ENCODE results near the gene LRRN2. TPM values are rescaled to one million over a fixed set of nuclear protein-coding genes. Genes with fewer than 3 reads are reported as not detected.

LRRN2 gene
- total and polyA plus RNA-seq, 2 experiments from 2014 or later: 0.74 to 2.6 TPM

DNA sequence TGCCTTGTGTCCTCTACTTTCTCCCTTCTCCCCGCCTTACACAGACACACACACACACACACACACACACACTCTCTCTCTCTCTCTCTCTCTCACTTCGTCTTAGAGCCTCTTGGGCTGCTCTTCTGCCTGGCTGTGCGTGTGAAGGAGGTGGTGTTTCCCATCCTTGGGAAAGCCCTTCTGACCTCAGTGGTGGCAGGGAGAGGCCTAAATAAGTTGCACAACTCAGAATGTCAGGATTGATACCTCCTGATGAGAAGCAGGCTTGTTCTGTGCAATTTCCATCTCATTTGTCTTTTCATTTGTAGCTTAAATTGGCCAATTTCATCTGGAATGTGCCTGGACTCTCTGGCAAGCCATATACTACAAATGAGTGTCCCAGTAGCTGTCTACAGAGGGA is 25.0 kb downstream of the LRRN2 start:
- Mint-ChIP-seq H3K36me3 (ENCODE audit: low read depth) (no peaks in the 10 kb centered on the region), H3K4me3 (no peak overlapping the region), H3K4me1 (peaks cover 18% of the 10 kb centered on the region), H3K27ac (no peak overlapping the region), H3K9me3 (no peaks in the 10 kb centered on the region), H3K27me3 (ENCODE audit: insufficient read depth, low read depth, poor library complexity) (peaks cover 9% of the 10 kb centered on the region)
- no peak overlapping the region for H2AFZ ChIP-seq
- H3K27ac ChIP-seq (ENCODE audit: low read depth): no peak overlapping the region
- H4K20me1 ChIP-seq (replicated peaks; ENCODE audit: insufficient read depth): no peaks in the 10 kb centered on the region
- TF ChIP-seq NANOG (IDR thresholded peaks at IDR 0.05; ENCODE audit: borderline replicate concordance) (no peak), JUNB (IDR thresholded peaks at IDR 0.05; ENCODE audit: unreplicated experiment) (no peak), EZH2phosphoT487 (IDR thresholded peaks at IDR 0.05; ENCODE audit: unreplicated experiment) (no peak), CREB1 (CRISPR knock-in tag; IDR thresholded peaks at IDR 0.05; ENCODE audit: low read depth) (no peak), ZNF114 (CRISPR knock-in tag; IDR thresholded peaks at IDR 0.05) (no peak), EZH2 (IDR thresholded peaks at IDR 0.05; ENCODE audit: low read depth, unreplicated experiment) (no peak), ZNF331 (CRISPR knock-in tag; IDR thresholded peaks at IDR 0.05; ENCODE audit: low read depth) (no peak), POLR2AphosphoS5 (IDR thresholded peaks at IDR 0.05; ENCODE audit: low read depth) (no peak), STAT1 (IDR thresholded peaks at IDR 0.05; ENCODE audit: unreplicated experiment) (no peak)
- TF ChIP-seq, protein P1, sequence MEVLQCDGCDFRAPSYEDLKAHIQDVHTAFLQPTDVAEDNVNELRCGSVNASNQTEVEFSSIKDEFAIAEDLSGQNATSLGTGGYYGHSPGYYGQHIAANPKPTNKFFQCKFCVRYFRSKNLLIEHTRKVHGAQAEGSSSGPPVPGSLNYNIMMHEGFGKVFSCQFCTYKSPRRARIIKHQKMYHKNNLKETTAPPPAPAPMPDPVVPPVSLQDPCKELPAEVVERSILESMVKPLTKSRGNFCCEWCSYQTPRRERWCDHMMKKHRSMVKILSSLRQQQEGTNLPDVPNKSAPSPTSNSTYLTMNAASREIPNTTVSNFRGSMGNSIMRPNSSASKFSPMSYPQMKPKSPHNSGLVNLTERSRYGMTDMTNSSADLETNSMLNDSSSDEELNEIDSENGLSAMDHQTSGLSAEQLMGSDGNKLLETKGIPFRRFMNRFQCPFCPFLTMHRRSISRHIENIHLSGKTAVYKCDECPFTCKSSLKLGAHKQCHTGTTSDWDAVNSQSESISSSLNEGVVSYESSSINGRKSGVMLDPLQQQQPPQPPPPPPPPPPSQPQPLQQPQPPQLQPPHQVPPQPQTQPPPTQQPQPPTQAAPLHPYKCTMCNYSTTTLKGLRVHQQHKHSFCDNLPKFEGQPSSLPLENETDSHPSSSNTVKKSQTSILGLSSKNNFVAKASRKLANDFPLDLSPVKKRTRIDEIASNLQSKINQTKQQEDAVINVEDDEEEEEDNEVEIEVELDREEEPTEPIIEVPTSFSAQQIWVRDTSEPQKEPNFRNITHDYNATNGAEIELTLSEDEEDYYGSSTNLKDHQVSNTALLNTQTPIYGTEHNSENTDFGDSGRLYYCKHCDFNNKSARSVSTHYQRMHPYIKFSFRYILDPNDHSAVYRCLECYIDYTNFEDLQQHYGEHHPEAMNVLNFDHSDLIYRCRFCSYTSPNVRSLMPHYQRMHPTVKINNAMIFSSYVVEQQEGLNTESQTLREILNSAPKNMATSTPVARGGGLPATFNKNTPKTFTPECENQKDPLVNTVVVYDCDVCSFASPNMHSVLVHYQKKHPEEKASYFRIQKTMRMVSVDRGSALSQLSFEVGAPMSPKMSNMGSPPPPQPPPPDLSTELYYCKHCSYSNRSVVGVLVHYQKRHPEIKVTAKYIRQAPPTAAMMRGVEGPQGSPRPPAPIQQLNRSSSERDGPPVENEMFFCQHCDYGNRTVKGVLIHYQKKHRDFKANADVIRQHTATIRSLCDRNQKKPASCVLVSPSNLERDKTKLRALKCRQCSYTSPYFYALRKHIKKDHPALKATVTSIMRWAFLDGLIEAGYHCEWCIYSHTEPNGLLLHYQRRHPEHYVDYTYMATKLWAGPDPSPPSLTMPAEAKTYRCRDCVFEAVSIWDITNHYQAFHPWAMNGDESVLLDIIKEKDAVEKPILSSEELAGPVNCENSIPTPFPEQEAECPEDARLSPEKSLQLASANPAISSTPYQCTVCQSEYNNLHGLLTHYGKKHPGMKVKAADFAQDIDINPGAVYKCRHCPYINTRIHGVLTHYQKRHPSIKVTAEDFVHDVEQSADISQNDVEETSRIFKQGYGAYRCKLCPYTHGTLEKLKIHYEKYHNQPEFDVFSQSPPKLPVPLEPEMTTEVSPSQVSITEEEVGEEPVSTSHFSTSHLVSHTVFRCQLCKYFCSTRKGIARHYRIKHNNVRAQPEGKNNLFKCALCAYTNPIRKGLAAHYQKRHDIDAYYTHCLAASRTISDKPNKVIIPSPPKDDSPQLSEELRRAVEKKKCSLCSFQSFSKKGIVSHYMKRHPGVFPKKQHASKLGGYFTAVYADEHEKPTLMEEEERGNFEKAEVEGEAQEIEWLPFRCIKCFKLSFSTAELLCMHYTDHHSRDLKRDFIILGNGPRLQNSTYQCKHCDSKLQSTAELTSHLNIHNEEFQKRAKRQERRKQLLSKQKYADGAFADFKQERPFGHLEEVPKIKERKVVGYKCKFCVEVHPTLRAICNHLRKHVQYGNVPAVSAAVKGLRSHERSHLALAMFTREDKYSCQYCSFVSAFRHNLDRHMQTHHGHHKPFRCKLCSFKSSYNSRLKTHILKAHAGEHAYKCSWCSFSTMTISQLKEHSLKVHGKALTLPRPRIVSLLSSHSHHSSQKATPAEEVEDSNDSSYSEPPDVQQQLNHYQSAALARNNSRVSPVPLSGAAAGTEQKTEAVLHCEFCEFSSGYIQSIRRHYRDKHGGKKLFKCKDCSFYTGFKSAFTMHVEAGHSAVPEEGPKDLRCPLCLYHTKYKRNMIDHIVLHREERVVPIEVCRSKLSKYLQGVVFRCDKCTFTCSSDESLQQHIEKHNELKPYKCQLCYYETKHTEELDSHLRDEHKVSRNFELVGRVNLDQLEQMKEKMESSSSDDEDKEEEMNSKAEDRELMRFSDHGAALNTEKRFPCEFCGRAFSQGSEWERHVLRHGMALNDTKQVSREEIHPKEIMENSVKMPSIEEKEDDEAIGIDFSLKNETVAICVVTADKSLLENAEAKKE (CRISPR knock-in tag; IDR thresholded peaks at IDR 0.05): no peak
- TF ChIP-seq, protein P2, sequence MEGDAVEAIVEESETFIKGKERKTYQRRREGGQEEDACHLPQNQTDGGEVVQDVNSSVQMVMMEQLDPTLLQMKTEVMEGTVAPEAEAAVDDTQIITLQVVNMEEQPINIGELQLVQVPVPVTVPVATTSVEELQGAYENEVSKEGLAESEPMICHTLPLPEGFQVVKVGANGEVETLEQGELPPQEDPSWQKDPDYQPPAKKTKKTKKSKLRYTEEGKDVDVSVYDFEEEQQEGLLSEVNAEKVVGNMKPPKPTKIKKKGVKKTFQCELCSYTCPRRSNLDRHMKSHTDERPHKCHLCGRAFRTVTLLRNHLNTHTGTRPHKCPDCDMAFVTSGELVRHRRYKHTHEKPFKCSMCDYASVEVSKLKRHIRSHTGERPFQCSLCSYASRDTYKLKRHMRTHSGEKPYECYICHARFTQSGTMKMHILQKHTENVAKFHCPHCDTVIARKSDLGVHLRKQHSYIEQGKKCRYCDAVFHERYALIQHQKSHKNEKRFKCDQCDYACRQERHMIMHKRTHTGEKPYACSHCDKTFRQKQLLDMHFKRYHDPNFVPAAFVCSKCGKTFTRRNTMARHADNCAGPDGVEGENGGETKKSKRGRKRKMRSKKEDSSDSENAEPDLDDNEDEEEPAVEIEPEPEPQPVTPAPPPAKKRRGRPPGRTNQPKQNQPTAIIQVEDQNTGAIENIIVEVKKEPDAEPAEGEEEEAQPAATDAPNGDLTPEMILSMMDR (conservative IDR thresholded peaks at IDR 0.05; ENCODE audit: low read depth in 2 of 2): no peak
- TF ChIP-seq, protein P3, sequence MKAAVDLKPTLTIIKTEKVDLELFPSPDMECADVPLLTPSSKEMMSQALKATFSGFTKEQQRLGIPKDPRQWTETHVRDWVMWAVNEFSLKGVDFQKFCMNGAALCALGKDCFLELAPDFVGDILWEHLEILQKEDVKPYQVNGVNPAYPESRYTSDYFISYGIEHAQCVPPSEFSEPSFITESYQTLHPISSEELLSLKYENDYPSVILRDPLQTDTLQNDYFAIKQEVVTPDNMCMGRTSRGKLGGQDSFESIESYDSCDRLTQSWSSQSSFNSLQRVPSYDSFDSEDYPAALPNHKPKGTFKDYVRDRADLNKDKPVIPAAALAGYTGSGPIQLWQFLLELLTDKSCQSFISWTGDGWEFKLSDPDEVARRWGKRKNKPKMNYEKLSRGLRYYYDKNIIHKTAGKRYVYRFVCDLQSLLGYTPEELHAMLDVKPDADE (IDR thresholded peaks at IDR 0.05): no peak
- TF ChIP-seq, protein P4, sequence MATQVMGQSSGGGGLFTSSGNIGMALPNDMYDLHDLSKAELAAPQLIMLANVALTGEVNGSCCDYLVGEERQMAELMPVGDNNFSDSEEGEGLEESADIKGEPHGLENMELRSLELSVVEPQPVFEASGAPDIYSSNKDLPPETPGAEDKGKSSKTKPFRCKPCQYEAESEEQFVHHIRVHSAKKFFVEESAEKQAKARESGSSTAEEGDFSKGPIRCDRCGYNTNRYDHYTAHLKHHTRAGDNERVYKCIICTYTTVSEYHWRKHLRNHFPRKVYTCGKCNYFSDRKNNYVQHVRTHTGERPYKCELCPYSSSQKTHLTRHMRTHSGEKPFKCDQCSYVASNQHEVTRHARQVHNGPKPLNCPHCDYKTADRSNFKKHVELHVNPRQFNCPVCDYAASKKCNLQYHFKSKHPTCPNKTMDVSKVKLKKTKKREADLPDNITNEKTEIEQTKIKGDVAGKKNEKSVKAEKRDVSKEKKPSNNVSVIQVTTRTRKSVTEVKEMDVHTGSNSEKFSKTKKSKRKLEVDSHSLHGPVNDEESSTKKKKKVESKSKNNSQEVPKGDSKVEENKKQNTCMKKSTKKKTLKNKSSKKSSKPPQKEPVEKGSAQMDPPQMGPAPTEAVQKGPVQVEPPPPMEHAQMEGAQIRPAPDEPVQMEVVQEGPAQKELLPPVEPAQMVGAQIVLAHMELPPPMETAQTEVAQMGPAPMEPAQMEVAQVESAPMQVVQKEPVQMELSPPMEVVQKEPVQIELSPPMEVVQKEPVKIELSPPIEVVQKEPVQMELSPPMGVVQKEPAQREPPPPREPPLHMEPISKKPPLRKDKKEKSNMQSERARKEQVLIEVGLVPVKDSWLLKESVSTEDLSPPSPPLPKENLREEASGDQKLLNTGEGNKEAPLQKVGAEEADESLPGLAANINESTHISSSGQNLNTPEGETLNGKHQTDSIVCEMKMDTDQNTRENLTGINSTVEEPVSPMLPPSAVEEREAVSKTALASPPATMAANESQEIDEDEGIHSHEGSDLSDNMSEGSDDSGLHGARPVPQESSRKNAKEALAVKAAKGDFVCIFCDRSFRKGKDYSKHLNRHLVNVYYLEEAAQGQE (IDR thresholded peaks at IDR 0.05; ENCODE audit: unreplicated experiment): no peak
- ATAC-seq: no peak
- H3K4me3 ChIP-seq: no peak overlapping the region
- no peaks in the 10 kb centered on the region for H3K27me3 ChIP-seq (ENCODE audit: insufficient read depth)
- no peaks in the 10 kb centered on the region for H3K79me2 ChIP-seq (replicated peaks; ENCODE audit: insufficient read depth)
- no peak overlapping the region for H3K4me2 ChIP-seq
- H3K9me2 ChIP-seq (ENCODE audit: insufficient read depth): no peaks in the 10 kb centered on the region
- H3K36me3 ChIP-seq (ENCODE audit: insufficient read depth): no peaks in the 10 kb centered on the region
- no peaks in the 10 kb centered on the region for H3F3A ChIP-seq (replicated peaks; ENCODE audit: low read depth)
- no peak for DNase-seq (ENCODE audit: low spot score)
- peaks cover 5% of the 10 kb centered on the region; the same call in 1 of the 2 replicates for H3K4me1 ChIP-seq (ENCODE audit: insufficient read depth)

All from GM23338 (cell line).